Esophagus muscularis mucosa (tissue), 4 donors: ENCODE results near the gene SMIM44.

Experiments used
- EP300 ChIP-seq: sonication (generic); formaldehyde crosslinking; IDR thresholded peaks from one replicate; pipeline ENCODE4 v1.6.1; 2017; ENCODE audit warnings: antibody characterized with exemption
- POLR2A ChIP-seq: fragments of 450-650 bp; IDR thresholded peaks from one replicate; pipeline ENCODE4 v1.6.1; 2017; ENCODE audit warnings: antibody characterized with exemption, moderate library complexity, mild to moderate bottlenecking, low read depth
- POLR2AphosphoS5 ChIP-seq, 2 donors: sonication (generic); formaldehyde crosslinking; IDR thresholded peaks; one replicate each; pipeline ENCODE4 v1.6.1; 2017; ENCODE audit warnings: antibody characterized with exemption in 2 of 2
- TF ChIP-seq, protein P1 (sequence below), 3 experiments: fragments of 200-600 bp in 2 of 3; fragments of 450-650 bp in 1 of 3; sonication (generic) in 2 of 3; IDR thresholded peaks; one replicate each; pipeline ENCODE4 v1.5.1; 2017 to 2019; ENCODE audit warnings: antibody characterized with exemption in 3 of 3, mild to moderate bottlenecking in 2 of 3, moderate library complexity in 1 of 3

DNA sequence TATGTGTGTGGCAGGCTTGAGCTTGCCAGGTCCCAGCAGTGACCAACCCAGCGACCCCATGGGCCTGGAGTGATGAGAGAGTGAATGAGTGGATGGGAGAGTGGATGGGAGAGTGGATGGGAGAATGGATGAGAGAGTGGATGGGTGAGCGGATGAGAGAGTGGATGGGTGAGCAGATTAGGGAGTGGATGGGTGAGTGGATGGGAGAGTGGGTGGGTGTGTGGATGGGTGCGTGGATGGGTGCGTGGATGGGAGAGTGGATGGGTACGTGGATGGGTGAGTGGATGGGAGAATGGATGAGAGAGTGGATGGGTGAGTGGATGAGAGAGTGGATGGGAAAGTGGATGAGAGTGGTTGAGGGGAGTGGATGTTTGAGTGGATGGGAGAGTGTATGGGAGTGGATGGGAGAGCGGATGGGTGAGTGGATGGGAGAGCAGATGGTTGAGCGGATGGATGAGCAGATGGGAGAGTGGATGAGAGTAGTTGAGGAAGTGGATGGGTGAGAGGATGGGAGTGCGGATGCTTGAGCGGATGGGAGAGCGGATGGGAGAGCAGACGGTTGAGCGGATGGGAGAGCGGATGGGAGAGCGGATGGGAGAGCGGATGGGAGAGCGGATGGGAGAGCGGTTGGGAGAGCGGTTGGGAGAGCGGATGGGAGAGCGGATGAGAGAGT lies 45.4 kb upstream of the SMIM44 start:
- TF ChIP-seq, protein P1, sequence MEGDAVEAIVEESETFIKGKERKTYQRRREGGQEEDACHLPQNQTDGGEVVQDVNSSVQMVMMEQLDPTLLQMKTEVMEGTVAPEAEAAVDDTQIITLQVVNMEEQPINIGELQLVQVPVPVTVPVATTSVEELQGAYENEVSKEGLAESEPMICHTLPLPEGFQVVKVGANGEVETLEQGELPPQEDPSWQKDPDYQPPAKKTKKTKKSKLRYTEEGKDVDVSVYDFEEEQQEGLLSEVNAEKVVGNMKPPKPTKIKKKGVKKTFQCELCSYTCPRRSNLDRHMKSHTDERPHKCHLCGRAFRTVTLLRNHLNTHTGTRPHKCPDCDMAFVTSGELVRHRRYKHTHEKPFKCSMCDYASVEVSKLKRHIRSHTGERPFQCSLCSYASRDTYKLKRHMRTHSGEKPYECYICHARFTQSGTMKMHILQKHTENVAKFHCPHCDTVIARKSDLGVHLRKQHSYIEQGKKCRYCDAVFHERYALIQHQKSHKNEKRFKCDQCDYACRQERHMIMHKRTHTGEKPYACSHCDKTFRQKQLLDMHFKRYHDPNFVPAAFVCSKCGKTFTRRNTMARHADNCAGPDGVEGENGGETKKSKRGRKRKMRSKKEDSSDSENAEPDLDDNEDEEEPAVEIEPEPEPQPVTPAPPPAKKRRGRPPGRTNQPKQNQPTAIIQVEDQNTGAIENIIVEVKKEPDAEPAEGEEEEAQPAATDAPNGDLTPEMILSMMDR (IDR thresholded peaks at IDR 0.05) = no peak
- TF ChIP-seq POLR2AphosphoS5 (IDR thresholded peaks at IDR 0.05) (no peak), POLR2A (no peak), EP300 (no peak)
